HG02938 (cell line): ENCODE results near the gene MMEL1.
"Not testable (repeated sequence)": the region's sequence is repeated elsewhere in the genome, so short reads cannot be mapped to it uniquely, and the experiment has no call there.

Experiments used
- ATAC-seq: cut with Tn5 transposase; IDR thresholded peaks from one replicate; pipeline ENCODE4 v1.9.1; 2021; ENCODE audit warnings: mild to moderate bottlenecking, moderate library complexity; ENCODE audit not compliant: unreplicated experiment

The MMEL1 gene

DNA sequence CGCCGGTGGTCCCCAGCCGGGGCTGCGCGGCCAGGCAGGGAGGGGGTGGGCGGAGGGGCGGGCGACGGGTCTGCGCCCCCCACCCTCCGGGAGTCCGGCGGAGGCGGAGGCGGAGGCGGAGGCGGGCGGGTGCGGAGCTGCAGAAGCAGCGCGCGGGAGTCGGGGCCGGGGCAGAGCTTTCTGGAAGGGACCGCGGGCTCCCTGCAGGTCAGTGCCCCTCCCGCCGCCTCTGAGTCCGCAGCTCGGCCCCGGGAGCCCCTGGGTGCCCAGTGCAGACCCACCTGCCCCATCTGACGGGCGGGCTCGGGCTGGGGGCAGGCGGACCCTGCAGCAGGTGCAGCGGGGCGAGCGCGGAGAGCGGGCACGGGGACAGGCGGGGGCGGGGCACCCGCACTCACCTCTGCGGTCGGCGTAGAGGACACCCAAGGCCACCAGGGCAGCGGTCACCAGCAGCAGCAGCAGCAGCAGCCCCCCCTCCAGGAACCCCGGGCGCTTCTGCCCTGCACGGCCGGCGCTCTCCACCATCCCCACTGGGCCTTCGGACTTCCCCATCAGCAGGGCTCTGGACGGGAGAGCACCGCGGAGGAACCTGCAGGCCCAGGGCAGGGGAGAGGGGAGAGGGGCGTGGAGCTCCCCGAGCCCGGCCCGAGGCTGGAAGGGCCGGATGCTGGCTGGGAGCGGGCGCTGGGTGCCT is 3.7 kb downstream of the MMEL1 start:
- ATAC-seq, result no peak

DNA sequence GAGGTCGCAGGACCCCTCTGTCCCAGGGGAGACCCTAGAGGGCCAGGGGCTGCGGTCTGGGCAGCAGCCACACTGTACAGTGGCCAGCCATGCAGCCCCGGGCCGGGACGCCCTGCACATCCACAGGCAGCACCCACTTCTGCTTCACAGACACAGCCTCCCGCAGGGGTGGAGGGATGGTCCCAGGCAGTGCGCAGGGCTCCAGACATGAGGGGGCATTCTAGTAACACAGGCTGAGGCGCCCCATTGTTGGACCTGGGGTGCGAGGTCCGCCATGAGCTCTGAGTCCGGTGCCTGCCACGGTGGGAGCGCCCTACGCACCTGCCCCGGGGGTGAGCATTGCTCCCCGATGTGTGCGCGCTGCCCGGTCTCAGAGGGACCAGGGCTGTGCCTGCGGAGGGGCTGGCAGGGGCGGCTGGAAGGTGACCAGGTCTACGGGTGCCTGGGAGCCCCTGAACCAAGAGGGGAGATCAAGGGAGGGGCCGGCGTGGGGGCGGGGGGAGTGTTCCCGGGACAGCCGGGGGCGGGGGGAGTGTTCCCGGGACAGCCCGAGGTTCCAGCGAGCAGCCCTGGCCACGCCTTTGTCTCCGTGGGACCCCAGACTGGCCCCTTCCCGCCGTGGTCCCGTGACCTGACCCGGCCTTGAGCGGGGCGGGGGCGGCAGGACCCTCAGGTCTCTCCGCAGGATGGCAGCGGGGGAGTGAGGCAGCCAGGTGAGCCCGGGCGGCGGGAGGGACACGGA is 4.5 kb downstream of the MMEL1 start:
- ATAC-seq, result no peak

DNA sequence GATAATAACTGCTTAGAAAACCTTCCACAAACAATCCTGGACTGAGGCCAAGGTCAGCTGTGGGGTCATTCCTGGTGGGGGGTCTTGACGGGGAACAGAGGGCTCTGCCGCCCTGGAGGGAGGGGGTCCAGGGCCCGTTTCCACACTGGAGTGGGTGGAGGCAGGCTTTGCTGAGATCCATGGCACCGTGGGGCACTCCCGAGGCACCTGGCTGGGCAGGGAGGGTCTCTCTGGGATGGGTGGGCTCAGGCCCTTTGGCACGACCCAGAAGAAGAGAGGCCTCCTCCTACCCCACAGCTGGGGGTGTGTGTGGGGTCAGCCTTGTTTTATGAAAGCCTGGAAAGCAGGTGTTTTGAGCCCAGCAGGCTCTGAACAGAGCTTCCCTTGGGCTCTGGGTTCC is 5.1 kb downstream of the MMEL1 start:
- no peak for ATAC-seq

DNA sequence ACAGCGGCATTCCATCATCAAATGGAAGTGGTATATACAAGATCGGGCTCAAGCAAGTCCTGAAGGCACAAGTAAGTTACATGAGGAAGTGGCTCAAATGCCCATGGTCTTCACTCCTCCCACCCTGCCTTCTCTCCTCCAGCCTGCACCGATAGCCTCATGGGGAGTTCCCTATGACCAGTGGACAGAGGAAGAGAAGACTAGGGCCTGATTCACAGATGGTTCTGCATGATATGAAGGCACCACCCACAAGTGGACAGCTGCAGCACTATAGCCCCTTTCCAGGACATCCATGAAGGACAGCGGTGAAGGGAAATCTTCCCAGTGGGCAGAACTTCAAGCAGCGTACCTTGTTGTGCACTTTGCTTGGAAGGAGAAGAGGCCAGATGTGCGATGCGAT is 7.1 kb downstream of the MMEL1 start:
- ATAC-seq, result not testable (repeated sequence)

DNA sequence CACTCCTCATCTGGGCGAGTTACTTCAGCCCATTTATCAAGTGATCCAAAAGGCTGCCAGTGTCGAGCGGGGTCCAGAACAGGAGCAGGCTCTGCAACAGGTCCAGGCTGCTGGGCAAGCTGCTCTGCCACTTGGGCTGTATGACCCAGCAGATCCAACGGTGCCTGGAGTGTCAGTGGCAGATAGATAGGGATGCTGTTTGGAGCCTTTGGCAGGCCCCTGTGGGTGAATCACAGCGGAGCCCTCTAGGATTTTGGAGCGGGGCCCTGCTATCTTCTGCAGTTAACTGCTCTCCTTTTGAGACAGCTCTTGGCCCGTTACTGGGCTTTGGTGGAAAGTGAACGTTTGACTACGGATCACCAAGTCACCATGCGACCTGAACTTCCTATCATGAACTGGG is 7.5 kb downstream of the MMEL1 start:
- ATAC-seq, result no peak

DNA sequence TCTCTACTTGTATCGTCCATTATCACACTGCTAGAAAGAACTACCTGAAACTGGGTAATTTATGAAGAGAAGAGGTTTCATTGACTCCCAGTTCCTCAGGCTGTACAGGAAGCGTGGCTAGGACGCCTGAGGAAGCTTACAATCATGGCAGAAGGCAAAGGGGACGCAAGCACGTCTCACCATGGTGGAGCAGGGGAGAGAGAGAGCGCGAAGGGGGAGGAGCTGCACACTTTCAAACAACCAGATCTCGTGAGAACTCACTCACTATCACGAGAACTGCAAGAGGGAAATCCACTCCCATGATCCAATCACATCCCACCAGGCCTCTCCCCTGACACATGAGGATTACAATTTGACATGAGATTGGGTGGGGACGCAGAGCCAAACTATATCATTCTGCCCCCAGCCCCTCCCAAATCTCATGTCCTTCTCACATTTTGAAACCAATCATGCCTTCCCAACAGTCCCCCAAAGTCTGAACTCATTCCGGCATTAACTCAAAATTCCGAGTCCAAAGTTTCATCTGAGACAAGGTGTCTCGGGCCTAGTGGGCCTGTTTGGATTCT is 8.0 kb downstream of the MMEL1 start:
- no peak for ATAC-seq

DNA sequence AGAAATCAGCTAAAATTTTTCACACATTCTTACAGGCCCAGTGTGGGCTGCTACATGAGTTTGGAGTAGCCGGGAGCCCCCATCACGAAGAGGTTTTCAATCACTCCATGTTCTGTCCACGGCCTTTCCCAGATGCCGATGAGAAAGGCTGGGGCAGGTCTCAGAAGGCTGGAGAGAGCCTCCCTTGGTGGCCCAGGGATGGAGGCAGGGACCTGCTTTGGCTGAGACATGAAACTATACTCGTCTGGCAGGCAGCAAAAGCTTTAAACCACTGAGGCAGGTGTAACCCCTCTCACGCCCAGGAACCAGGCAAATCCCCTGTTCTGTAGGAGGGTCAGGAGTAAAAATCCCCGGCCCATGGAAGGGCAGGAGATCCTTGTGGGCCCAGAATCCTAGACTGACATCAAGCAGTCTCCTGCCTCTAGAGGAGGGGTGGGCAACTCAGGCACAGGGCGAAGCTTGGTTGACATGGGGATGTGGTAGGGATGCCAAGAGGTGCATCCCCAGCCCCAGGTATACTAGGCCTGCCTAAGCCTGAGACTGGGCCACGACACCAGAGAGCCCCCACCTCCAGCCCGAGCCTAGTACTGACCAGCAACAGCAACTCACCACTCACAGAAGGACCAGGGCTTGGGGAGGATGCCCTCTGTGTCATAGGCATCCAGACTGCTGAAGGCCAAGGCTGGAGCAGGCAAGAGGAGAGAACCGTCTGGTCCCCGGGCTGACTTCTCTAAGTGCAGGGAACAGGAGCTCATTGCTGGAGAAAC is 9.1 kb downstream of the MMEL1 start:
- ATAC-seq, result no peak

DNA sequence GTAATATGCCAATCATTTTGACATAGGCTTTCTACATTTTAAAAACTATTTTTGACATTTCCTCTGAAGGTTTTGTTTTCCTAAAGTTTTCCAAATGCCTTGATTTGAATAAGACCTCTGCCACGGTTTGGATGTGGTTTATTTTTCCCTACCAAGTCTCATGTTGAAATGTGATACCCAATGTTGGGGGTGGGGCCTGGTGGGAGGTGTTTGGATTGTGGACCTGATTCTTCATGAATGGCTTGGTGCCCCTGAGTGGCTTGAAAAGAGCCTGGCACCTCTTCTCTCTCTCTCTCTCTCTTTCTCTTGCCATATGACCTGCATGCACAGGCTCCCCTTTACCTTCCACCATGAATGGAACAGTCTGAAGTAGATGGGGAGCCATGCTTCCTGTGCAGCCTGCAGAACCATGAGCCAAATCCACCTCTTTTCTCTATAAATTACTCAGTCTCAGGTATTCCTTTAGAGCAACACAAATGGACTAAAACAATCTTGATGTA is 14.8 kb downstream of the MMEL1 start:
- no peak for ATAC-seq

DNA sequence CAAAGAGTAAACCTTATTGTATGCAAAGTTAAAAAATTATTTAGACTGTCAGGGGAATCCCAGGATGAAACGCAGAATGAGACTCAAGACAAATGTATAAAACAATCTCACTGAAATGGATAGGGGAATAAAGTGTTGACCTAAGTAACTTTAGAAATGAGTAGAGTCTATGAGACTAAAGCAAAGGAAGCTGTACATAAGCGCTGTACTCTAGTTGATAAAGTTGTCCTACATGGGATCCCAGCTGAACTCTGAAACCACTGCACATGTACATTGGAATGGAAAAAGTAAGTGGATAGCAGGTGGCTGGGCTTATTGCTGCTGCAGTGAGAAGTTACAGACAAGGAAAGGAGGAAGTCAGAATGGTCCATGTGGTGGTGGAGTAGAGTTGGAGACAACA is 18.7 kb downstream of the MMEL1 start:
- ATAC-seq, result no peak

DNA sequence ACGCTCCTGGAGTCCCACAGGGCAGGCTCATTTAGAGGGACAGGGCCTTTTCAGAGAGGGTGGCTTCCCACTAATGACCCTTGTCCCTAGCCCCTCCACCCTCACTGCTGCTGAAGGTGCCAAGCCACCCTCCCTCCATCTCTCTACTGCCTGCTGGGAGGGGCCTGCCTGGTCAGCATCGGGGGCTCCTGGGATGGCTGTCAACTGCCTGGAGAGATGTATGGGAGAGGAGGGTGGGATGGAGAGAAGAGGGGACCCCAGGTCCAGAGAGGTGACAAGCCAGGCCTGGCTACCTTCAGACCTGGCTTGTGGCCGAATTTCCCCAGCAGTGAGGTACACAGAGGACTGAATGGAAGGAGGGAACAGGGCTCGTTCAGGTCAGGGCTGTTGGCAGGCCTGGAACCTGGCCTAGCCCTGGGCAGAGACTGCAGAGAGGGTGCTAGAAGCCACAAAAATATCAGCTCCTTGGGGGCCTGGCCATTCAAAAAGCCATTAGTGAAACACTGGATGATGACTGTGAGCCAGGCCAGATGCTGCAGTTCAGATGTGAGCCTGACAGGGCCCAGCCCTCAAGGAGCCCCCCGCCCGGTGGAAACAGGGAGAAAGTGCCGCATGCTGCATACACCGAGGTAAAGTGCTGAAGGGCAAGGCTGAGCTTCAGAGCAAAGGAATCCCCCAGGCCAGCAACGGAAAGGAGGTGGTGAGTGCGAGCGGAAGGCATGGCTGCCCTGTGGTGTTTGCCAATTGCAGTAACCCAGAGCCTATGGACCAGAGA is 20.0 kb downstream of the MMEL1 start:
- ATAC-seq, result no peak

DNA sequence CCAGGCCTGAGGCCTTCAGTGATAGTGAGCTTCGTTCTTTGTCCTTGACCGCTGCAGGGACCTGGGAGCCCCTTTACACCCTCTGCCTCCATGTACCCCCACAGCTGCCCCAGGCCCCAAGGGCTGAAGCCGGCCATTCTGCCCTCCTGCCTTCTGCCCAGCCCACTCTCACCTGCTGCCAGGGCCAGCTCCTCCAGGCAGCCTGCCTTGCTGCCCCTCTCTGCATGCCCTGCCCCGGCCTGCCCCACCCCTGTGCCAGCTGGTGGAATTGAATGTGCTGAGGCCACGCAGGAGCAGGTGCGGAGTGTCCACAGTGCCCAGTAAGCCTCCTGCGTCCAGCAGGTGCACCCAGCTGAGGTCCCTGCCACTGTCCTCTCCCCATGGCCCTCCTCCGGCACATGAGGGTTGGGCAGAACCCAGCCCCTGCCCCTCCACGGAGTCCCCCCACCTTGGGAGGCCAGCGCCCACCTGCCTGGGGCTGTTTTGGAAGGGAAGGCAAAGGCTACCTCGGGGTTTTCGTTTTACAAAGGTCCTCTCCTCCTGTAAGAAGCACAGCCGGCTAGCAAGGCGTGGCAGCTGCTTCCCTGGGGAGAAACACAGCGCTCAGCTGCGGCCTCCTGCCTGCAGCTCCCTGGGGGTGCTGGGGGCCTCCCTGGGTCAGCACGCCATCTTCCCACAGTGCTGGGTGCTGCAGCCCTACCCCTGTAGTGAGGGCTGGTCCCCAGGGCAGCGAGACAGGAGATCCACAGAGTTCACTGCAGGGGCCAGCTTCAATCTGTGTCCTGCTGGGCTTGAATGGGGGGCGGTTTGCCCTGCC is 21.0 kb downstream of the MMEL1 start:
- ATAC-seq, result no peak

DNA sequence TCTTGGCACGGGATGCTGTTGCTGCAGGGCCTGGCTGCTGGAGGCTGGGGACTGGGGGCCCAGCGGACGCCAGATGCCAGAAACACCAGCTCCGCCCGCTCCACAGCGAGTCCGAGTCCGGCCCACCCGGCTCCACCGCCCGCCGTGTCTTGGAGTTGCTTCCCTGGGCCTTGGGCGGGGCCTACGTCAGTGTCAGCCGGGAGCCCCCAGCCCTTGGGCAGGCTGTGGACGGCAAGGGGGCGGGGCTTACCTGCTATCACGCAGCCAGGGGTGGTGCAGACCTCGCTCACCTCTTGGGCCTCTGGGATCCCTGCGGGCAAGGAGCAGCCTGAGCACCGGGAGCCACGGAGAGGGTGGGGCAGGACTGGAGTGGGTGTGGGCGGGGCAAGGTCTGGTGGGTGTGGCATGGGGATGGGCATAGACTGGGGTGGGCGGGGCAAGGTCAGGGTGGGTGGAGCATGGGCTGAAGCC is 21.8 kb downstream of the MMEL1 start:
- ATAC-seq, result no peak

DNA sequence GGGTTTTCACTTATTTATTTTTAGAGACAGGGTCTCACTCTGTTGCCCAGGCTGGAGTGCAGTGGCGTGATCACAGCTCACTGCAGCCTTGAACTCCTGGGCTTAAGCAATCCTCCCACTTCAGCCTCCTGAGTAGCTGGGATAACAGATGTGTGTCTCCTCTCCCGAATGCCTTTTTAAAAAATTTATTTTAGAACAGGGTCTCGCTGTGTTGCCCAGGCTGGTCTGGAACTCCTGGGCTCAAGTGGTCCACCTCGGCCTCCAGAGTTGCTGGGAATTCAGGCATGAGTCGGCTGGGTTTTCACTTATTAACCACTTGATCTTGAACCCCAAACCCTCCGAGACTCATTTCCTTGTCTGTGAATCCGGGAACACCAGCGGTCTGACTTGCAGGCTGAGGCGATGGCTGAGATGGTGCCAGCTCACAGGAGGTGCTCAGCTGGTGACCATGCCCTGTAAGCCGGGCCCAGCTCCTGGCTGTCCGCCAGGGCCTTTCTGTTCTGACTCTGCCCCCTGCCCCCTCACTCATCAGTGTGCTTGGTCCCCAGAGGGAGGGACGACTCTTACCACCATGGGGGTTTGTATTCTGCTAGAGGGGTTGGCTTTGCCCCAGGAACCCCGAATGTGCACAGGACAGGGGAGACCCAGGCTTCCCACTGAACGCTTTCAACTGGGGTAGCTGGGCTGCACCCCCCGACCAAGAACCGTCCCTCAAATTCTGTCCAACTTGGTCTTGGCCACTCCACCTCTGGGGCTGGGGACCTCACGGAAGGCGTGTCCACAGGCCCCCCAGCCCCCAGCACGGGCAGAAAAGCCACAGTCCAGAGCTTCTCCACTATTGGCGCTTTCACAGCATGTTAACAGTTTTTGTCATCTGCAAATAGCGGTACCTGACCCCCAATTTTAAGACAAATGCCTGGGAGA is 22.5 kb downstream of the MMEL1 start:
- ATAC-seq, result no peak

DNA sequence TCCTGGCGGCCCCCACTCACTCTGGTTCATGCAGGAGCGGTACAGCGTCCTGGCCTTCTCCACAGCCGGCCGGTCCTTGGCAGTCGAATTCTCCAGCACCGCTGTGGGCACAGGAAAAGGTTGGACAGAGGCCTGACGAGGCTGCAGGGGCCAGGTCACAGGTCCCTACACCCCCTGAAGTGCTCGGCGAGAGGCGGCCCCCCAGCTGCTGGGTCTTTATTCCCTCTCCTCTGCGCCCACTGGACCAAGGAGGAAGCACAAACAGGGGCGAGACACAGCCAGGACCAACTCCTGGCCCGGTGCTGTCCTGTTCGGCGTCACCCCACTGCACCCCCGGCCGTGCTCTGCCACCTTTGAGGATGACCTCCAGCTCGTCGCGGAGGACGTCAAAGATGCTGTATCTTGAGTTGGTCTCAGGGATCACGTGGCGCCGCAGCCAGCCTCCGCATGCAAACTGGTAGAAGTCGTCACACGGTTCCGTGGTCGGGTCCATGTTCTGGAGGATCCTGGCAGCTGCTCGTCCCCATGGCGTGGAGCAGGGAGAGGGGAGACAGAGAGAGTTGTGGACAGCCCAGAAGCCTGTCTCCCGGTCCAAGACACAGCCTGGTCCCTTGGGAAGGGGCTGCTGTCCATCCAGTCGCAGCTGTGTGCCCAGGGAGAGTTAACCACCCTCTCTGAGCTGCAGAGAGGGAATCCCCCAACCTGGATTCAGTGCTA is 23.3 kb downstream of the MMEL1 start:
- no peak for ATAC-seq

DNA sequence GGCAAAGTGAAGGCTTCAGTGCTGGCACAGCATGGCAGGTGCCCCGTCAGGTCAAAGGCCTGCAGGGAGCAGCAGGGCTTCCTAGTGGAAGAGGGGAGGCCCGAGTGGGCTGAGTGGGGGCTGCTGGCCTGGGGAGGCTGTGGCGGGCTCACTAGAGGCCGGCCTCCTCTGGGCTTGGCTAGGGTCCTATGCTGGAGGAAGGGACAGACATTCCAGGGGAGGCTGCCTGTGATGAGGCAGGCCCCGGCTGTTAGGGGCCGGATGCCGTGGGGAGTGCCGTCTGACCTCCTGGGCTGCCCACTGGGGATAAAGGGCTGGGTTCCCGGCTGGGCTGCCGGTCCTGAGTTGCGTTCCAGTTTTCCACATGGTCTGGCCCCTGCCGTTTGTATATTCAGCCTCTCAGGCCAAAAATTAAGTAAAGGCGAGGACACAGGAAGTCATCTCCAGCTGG is 25.1 kb downstream of the MMEL1 start:
- no peak for ATAC-seq

DNA sequence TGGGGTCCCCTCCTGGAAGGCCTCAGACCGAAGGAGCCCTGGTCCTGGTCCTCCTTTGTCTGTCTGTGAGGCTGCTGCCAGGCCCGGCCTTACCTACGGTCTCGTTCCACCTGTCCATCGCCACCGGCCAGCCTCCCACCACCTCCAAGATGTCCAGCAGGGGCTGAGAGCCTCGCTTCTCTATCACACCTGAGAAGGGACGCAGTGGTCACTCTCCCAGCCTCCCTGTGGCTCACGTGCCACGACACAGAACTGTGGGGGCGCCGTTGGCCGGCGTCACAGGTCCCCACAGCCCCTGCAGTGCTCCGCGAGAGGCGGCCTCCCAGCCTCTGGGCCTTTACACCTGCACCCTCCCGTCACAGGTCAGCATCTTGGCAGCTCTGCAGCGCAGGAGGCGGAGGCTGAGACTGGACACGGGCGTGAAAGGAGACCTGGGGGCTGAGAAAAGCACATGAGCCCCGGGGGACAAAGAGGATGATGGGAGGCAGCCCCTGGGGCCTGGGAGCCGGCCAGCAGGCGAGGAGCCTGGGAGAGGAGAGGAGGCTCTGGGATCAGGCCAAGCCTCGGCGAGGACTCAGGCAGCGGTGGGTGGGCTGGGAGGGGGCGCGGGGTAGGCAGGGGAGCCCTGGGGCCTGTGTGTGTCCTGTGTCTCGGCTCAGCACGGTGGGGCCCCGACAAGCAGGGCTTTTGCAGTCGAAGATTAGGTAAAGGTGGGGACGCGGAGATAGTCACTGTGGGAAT is 25.8 kb downstream of the MMEL1 start:
- ATAC-seq, result no peak

DNA sequence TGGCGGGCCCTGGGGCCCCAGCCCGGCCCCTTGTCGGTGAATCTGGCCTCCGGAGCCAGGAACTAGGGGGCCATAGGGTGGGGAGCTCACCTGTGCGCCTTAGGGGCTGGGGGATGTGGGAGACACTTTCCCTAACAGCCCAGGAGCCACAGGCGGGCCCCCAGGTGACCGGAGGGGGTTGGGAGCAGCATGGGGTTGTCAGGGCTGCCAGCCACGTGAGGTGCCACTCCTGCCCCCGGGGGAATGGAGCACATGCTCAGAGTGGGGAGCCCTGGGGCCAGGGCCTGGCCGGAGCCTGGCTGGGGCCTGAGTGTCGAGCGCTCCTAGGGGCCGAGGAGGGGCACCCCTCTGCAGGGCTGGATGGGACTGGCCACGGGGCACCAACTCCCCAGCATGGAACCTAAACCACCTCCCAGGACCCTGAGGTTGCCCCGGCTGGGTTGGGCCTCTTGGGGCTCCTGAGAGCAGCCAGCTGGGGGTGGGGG is 26.4 kb downstream of the MMEL1 start:
- no peak for ATAC-seq
